Spleen (tissue), 7 donors: ENCODE data around the gene AMMECR1L.

ENCODE experiments used
- POLR2A ChIP-seq, 3 donors: fragments of 450-650 bp; IDR thresholded peaks; one replicate each; pipeline ENCODE4 v1.5.1; 2017; ENCODE audit warnings: antibody characterized with exemption in 3 of 3, mild to moderate bottlenecking in 1 of 3
- TF ChIP-seq, protein P1 (sequence below), 11 experiments: fragments of 200-600 bp in 7 of 11; fragments of 450-650 bp in 4 of 11; sonication (generic) in 4 of 11; IDR thresholded peaks in 8 of 11; conservative IDR thresholded peaks in 3 of 11; 1 replicate in 7 of 11; 2 replicates in 4 of 11; pipeline versions ENCODE4 v1.4.0 to v1.8.0; 2016 to 2021; ENCODE audit warnings: antibody characterized with exemption in 11 of 11, inconsistent platforms in 4 of 11, mild to moderate bottlenecking in 1 of 11
- donor health status: DM: no; HTN: no; CAD: no; lungs with moderate emphysema.
- donor health status: DM: no; HTN: no; CAD: no.
- donor health status: DM: no; HTN: no; CAD: no.

DNA sequence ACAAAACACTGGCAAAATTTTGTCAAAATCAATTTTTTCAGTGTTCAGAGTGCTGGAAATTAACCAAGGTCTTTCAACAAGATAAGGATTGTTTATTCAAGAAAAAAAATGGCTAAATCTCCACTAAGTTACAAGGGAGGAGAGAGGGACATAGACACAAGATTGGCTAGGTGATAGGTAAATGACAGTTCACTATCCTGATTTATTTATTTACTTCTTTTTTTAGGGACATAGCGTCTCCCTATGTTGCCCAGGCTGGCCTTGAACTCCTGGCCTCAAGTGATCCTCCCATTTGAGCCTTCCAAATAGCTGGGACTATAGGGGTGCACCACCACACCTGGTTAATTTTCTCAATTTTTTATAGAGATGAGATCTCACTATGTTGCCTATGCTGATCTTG lies 71.1 kb downstream of the AMMECR1L start:
- no peak for TF ChIP-seq POLR2A (IDR thresholded peaks at IDR 0.05)
- TF ChIP-seq, protein P1, sequence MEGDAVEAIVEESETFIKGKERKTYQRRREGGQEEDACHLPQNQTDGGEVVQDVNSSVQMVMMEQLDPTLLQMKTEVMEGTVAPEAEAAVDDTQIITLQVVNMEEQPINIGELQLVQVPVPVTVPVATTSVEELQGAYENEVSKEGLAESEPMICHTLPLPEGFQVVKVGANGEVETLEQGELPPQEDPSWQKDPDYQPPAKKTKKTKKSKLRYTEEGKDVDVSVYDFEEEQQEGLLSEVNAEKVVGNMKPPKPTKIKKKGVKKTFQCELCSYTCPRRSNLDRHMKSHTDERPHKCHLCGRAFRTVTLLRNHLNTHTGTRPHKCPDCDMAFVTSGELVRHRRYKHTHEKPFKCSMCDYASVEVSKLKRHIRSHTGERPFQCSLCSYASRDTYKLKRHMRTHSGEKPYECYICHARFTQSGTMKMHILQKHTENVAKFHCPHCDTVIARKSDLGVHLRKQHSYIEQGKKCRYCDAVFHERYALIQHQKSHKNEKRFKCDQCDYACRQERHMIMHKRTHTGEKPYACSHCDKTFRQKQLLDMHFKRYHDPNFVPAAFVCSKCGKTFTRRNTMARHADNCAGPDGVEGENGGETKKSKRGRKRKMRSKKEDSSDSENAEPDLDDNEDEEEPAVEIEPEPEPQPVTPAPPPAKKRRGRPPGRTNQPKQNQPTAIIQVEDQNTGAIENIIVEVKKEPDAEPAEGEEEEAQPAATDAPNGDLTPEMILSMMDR (IDR thresholded peaks at IDR 0.05 in 8 of 11, conservative IDR thresholded peaks at IDR 0.05 in 3 of 11) = no peak
